Tibial artery (tissue), 4 donors: Measurements from ENCODE around the gene FKBP8.

Experiments
- DNase-seq, 2 donors: peaks; one replicate each; pipeline ENCODE4 v3.0.0-alpha.2; 2019
- H3K27ac ChIP-seq, 2 donors: fragments of 200-600 bp; sonication (generic) in 1 of 2; 1 replicate in 1 of 2; 2 replicates in 1 of 2; pipeline ENCODE4 v1.5.1; 2018 to 2019; ENCODE audit warnings: mild to moderate bottlenecking in 1 of 2
- H3K27me3 ChIP-seq, 2 donors: fragments of 200-600 bp; sonication (generic) in 1 of 2; one replicate each; pipeline versions ENCODE4 v1.5.1 to v1.6.0; 2016 to 2019
- H3K36me3 ChIP-seq, 3 donors: fragments of 200-600 bp; sonication (generic) in 2 of 3; one replicate each; pipeline ENCODE4 v1.5.1; 2016 to 2019; ENCODE audit warnings: mild to moderate bottlenecking in 2 of 3
- H3K4me1 ChIP-seq, 4 donors: fragments of 200-600 bp; sonication (generic) in 2 of 4; 1 replicate in 3 of 4; 2 replicates in 1 of 4; pipeline ENCODE4 v1.5.1; 2016 to 2019
- H3K4me3 ChIP-seq, 2 donors: fragments of 200-600 bp; sonication (generic) in 1 of 2; 1 replicate in 1 of 2; 2 replicates in 1 of 2; pipeline ENCODE4 v1.5.1; 2018 to 2019; ENCODE audit warnings: mild to moderate bottlenecking in 2 of 2
- H3K9me3 ChIP-seq, 3 donors: fragments of 200-600 bp; sonication (generic) in 1 of 3; one replicate each; pipeline ENCODE4 v1.5.1; 2016 to 2019
- intact Hi-C: fragments of 100-400 bp; cut with DNase I; formaldehyde crosslinking; loops from one replicate; pipeline ENCODE4 v1.15.0; 2023; ENCODE audit warnings: low total_unique reads
- TF ChIP-seq, protein P1 (sequence below), 2 experiments: fragments of 200-600 bp in 1 of 2; fragments of 450-650 bp in 1 of 2; IDR thresholded peaks; one replicate each; pipeline ENCODE4 v1.5.1; 2017 to 2019; ENCODE audit warnings: antibody characterized with exemption in 2 of 2, mild to moderate bottlenecking in 1 of 2, moderate library complexity in 1 of 2

FKBP8 gene

GRCh38 chr19:18588611-18589379, 45.4 kb upstream of the FKBP8 start, which contains the start of gene REX1BD:
Gene REX1BD, plus strand, starts transcription at chr19:18588798. Its CDS starts 4 bp downstream, at chr19:18588802.
- Histone ChIP-seq H3K36me3 (peaks cover 0 to 20% (median 0%) of the 10 kb centered on the region in 3 donors), H3K4me1 (peaks cover 0 to 25% (median 18%) of the 10 kb centered on the region in 4 donors), H3K27me3 (no peaks in the 10 kb centered on the region), H3K9me3 (no peaks in the 10 kb centered on the region), H3K4me3 (peak within 1 kb of the TSS; percentile 72 to 75), H3K27ac (peak within 1 kb of the TSS; percentile 77 to 84)
- intact Hi-C loops: no loop called here
- DNase-seq: peak; percentile 84 to 91
- TF ChIP-seq, protein P1, sequence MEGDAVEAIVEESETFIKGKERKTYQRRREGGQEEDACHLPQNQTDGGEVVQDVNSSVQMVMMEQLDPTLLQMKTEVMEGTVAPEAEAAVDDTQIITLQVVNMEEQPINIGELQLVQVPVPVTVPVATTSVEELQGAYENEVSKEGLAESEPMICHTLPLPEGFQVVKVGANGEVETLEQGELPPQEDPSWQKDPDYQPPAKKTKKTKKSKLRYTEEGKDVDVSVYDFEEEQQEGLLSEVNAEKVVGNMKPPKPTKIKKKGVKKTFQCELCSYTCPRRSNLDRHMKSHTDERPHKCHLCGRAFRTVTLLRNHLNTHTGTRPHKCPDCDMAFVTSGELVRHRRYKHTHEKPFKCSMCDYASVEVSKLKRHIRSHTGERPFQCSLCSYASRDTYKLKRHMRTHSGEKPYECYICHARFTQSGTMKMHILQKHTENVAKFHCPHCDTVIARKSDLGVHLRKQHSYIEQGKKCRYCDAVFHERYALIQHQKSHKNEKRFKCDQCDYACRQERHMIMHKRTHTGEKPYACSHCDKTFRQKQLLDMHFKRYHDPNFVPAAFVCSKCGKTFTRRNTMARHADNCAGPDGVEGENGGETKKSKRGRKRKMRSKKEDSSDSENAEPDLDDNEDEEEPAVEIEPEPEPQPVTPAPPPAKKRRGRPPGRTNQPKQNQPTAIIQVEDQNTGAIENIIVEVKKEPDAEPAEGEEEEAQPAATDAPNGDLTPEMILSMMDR (IDR thresholded peaks at IDR 0.05): peak; percentile 85 to 88

GRCh38 chr19:18587962-18588610, 44.7 kb upstream of the FKBP8 start:
- TF ChIP-seq, protein P1 (IDR thresholded peaks at IDR 0.05): no peak
- Histone ChIP-seq H3K36me3 (peaks cover 0 to 20% (median 0%) of the 10 kb centered on the region in 3 donors), H3K27me3 (no peaks in the 10 kb centered on the region), H3K27ac (peak overlapping the region; percentile 77 to 84), H3K4me3 (peak overlapping the region; percentile 72 to 75), H3K9me3 (no peaks in the 10 kb centered on the region), H3K4me1 (peaks cover 0 to 24% (median 17%) of the 10 kb centered on the region in 4 donors)
- no peak for DNase-seq
- intact Hi-C loops: no loop called here

DNA sequence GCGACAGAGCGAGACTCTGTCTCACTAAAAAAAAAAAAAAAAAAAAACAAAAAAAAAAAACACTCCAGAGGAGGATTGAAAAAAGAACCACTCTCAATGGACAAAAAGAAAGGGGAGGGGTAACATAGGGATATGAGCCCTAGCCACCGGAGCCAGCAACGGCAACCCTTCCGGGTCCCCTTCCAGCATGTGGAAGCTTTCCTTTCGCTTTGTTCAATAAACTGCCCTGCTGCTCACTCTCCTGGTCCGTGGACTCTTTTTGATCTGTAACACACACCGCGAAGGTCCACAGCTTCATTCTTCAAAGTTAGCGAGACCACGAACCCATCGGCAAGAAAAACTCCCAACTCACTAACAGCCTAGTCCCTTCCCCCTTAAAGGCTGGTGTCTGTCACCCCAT, 44.2 kb upstream of the FKBP8 start:
- intact Hi-C loops: no loop called here
- no peak for DNase-seq
- H3K27ac ChIP-seq: peak overlapping the region in 1 of 2 donors; percentile 84

GRCh38 chr19:18586306-18586705, 42.9 kb upstream of the FKBP8 start:
- intact Hi-C loops: no loop called here
- Histone ChIP-seq H3K27me3 (no peaks in the 10 kb centered on the region), H3K9me3 (no peaks in the 10 kb centered on the region), H3K4me1 (peaks cover 0 to 24% (median 17%) of the 10 kb centered on the region in 4 donors), H3K27ac (peak overlapping the region in 1 of 2 donors; percentile 4), H3K4me3 (no peak overlapping the region), H3K36me3 (peaks cover 0 to 10% (median 0%) of the 10 kb centered on the region in 3 donors)
- no peak for DNase-seq
- TF ChIP-seq, protein P1 (IDR thresholded peaks at IDR 0.05): no peak

More for the DNA sequence above, 44.2 kb upstream of the FKBP8 start:
- H3K36me3 ChIP-seq: peaks cover 0 to 20% (median 0%) of the 10 kb centered on the region in 3 donors
- TF ChIP-seq, protein P1 (IDR thresholded peaks at IDR 0.05): no peak
- peaks cover 0 to 24% (median 17%) of the 10 kb centered on the region in 4 donors for H3K4me1 ChIP-seq
- no peaks in the 10 kb centered on the region for H3K27me3 ChIP-seq
- no peaks in the 10 kb centered on the region for H3K9me3 ChIP-seq
- no peak overlapping the region for H3K4me3 ChIP-seq

DNA sequence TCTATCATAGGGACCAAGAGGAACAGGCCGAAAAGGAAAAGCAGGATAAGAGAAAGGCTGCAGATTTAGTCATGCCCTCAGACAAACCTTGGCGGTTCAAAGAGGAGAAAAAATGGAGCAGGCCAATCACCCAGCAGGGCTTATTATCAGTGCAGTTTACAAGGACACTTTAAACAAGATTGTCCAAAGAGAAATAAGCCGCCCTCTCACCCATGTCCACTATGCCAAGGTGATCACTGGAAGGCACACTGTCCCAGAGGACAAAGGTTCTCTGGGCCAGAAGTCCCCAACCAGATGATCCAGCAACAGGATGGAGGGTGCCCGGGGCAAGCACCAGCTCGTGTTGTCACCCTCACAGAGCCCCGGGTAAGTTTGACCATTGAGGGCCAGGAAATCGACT, 36.9 kb upstream of the FKBP8 start:
- Histone ChIP-seq H3K4me1 (no peaks in the 10 kb centered on the region), H3K27ac (no peak overlapping the region), H3K4me3 (no peak overlapping the region), H3K27me3 (no peaks in the 10 kb centered on the region), H3K36me3 (peaks cover 13 to 24% (median 21%) of the 10 kb centered on the region in 3 donors), H3K9me3 (no peaks in the 10 kb centered on the region)
- TF ChIP-seq, protein P1 (IDR thresholded peaks at IDR 0.05): no peak
- DNase-seq: no peak
- intact Hi-C loops: loop anchor here (5.0 kb wide), 1 partner anchor 128 kb away; no protein-coding TSS in a partner anchor
